IPS DF 19.7 (cell line): Measurements from ENCODE around the gene LILRA2.
"Not testable (repeated sequence)": the region's sequence is repeated elsewhere in the genome, so short reads cannot be mapped to it uniquely, and the experiment has no call there.

ENCODE experiments used
- DNase-seq: peaks from one replicate; pipeline ENCODE4 v3.0.0-alpha.2; 2013; ENCODE audit warnings: low read depth, low spot score

Gene LILRA2

DNA sequence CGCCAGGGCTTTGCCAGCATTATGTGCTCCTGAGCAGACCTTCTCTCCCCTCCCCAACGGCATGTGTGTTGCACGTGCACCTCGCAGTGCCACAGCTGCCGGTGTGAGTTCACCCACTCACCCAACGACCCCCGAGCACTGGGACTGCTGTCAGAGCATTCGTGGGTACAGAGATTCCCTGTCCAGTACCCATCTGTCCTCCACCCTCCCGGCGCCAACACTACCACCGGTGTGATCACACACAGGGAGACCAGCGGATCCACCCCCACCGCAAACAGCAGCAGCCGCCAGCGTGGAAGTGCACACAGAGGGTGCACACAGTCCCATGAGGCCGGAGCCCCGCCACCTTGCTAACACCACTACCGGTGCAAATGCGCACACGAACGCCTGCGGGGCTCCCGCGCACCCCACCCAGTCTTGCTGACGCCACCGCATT, 35.8 kb downstream of the LILRA2 start:
- no peak for DNase-seq

DNA sequence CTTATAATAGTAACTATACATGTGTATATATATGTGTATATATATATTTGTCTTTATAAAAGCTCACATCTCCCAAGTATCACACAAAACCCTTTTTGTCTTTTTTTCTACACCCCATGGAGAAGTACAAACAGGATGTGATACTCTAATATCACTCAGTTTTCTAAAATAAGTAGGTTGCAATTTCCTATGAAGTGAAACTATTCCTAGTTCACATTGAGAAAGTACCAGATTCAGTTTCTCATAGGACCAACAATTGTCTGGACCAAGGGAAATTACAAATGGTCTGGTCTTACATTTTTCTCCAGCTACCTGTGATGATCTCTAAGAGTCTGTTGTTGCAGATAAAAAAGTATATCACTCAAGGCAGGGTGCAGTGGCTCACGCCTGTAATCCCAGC, 38.8 kb downstream of the LILRA2 start:
- DNase-seq, result no peak

DNA sequence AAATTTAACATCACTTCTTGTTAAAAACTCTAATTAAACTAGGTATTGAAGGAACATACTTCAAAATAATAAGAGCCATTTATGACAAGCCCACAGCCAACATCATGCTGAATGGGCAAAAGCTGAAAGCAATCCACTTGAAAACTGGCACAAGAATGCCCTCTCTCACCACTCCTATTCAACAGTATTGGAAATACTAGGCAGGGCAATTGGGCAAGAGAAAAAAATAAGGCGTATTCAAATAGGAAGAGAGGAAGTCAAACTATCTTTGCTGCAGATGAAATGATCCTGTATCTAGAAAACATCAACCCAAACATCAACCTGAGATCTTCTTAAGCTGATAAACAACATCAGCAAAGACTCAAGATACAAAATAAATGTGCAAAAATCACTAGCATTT, 41.1 kb downstream of the LILRA2 start:
- DNase-seq, result no peak

DNA sequence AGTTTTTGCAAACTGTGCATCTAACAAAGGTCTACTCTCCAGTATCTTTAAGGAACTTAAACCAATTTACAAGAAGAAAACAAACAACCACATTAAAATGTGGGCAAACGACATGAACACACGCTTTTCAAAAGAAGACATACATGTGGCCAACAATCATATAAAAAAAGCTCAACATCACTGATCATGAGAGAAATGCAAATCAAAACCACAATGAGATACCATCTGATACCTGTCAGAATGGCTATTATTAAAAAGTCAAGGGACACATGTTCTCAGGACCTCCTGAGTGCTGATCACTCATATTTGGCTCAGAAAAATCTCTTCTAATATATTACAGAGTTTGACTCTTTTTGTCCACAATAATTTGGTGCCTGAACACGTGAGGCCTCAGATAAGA, 42.5 kb downstream of the LILRA2 start:
- no peak for DNase-seq

DNA sequence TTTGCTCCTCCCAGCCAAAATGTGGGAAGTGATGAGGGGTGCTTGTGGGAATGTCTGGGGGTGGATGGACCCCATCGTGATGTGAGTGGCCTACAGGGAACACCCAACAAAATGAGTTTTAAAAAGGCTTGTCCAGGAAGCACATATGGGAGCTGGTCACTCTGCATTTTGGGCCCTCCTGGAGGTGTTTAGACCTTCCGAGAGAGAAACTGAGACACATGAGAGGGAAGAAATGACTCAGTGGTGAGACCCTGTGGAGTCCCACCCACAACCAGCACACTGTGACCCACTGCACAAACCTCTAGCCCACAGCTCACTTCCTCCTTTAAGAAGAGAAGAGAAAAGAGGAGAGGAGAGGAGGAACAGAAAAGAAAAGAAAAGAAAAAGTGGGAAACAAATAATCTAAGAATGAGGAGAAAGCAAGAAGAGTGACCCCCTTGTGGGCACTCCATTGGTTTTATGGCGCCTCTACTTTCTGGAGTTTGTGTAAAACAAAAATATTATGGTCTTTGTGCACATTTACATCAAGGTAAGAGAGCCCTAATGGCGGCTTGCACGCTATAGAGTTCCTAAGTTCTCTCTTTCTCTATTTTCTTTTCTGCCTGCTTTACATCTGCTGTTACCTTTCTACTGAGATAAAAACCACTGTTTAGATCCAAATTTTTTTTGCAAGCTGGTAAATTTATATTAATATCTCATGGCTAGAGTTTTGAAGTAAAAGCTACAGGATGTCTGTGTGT, 43.4 kb downstream of the LILRA2 start:
- no peak for DNase-seq

DNA sequence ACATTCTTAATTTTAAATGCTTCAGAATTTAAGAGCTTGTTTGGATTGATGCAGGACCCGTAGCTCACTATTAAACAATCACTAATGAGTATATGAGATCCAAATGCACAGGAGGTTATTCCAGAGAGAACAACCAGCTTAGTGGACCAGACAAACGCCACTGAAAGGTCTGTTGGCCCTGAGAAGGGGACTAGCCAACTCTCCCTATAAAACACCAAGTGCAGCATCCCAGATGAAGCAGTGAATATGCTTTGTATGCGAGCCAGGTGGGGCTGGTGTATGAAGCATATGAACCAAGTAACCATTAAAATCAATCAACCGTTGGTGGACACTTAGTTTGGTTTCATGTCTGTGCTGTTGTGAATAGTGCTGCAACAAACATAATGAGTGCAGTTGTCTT, 46.9 kb downstream of the LILRA2 start:
- DNase-seq, result no peak

DNA sequence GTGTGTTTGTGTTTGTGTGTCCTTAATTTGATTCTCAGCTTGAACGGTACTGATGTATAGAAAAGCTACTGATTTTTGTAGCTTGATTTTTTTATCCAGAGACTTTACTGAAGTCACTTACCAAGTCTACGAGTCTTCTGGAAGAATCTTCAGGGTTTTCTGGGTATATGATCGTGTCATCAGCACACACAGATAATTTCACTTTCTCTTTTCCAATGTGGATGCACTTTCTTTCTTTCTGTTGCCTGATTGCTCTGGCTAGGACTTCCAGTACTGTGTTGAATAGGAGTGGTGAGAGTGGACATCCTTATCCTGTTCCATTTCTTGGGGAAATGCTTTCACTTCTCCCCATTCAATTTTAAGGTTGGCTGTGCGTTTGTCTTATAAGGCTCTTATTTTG, 48.8 kb downstream of the LILRA2 start:
- DNase-seq, result no peak

DNA sequence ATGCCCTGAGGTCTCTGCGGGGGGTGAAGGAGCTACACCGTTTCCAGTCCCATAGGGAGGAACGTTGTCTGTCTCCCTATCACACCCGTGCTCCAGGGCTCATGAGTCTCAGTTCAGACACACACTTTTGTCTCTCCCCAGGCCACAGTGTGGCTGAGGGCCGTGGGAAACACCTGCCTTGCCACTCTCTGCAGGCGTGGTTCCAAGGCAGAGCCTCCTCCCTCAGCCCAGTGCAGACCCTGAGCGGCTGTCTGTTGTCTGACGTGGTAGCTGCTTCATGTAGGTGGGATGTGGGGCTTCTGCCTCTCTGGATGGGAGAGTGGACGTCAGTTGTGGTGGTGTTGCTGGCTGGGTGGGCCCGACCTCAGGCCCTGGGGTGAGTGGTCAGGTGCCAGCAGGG, 50.6 kb downstream of the LILRA2 start:
- DNase-seq, result not testable (repeated sequence)

DNA sequence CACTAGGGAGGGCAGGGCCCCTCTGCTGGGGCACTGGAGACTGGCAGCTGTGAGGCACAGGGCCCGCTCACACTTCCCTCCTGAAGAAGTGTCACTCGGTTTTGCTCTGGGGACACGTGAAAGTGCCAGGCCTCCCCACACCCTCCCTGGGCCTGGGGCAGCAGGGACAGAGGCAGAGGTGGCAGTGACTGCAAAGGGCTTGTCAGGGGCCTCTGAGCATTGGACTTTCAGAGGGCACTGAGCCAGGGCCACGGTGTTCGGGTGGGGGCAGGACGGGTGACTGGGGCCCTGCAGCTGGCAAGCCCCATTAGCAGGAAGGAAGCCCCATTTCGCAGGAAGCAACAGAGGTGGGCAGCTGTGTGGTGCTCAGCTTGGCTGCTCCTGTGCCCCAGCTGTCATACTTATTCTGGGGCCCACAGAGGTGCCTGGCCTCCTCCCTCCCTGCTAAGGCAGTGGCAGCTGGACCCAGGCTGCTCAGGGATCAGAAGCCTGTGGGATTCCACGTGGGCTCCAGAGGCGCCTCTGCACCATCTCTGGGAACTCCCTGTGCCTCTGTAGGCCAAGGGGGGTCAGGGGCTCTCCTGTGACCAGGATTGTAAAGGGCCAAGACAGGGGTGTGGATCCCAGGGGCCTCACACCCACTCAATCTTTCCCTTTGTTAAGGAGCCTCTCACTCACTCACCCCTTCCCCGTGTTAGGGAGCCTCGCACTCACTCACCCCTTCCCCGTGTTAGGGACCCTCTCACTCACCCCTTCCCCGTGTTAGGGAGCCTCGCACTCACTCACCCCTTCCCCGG, 51.5 kb downstream of the LILRA2 start:
- not testable (repeated sequence) for DNase-seq

DNA sequence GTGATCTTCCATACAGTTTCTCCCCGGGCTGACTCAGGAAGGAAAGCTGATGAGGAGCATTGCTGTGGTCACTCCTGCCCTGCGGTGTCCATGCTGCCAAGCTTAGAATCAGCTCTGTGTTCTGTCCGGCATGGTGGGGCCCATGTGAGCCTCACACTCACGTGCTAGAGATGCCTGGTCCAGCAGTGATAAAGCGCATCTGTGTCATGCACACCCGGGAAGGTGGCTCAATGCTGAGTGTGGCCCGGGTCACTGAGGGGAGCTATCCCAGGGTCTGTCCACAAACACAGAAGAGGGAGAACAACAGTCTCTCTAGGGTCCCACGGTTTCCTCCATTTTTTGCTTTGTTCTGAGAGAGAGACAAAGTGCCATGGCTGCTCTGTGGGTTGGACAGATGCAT, 53.2 kb downstream of the LILRA2 start:
- DNase-seq, result no peak

DNA sequence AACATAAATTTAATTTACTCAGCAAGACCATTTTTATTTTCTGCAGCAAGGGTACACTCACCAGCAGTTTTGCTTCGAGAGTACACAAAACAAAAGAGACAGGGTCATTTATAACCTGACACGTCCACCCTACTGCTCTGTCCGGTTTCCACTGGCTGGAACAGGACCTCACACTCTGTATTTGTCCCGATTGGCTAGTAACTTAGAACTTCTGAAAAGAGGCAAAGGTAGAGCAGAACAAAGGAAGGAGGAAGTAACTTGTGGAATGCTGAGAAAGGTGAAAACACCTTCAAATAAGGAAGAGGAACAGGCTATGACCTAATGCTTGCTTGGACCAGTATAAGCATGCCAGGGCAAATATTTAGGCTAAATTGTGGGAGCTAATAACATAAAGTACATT, 54.3 kb downstream of the LILRA2 start:
- DNase-seq, result not testable (repeated sequence)

DNA sequence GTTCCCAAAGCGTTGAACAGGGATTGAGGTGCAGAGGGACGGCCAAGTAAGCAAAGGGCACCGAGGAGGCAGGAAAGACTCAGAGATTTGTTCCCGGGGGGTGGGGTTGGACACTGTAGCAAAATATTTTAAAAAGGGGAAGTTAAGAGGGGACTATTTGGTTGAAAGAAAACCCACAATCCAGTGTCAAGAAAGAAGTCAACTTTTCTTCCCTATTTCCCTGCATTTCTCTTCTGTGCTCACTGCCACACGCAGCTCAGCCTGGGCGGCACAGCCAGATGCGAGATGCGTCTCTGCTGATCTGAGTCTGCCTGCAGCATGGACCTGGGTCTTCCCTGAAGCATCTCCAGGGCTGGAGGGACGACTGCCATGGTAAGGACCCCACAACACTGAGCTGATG, 56.7 kb downstream of the LILRA2 start, which contains the start of gene LILRB1:
Gene LILRB1, plus strand, starts transcription at position 223 of the 400 bp plus-strand sequence. CDS start 590 bp downstream, outside the sequence.
- DNase-seq, result not testable (repeated sequence)

DNA sequence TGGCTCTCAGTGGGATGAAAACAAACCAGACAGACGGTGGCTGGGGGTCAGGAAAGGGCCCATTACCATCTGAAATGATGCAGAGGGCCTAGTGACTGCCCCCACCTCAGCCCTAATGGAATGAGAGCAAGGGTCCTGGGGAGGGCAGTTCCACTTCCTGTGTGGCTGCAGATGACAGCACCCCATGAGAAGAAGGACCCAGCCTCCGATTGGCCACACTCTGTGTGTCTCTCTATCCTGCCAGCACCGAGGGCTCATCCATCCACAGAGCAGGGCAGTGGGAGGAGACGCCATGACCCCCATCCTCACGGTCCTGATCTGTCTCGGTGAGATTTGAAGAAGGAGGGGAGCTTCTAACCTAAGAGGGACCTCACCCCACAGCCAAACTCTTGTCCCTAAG, 57.2 kb downstream of the LILRA2 start:
- no peak for DNase-seq

DNA sequence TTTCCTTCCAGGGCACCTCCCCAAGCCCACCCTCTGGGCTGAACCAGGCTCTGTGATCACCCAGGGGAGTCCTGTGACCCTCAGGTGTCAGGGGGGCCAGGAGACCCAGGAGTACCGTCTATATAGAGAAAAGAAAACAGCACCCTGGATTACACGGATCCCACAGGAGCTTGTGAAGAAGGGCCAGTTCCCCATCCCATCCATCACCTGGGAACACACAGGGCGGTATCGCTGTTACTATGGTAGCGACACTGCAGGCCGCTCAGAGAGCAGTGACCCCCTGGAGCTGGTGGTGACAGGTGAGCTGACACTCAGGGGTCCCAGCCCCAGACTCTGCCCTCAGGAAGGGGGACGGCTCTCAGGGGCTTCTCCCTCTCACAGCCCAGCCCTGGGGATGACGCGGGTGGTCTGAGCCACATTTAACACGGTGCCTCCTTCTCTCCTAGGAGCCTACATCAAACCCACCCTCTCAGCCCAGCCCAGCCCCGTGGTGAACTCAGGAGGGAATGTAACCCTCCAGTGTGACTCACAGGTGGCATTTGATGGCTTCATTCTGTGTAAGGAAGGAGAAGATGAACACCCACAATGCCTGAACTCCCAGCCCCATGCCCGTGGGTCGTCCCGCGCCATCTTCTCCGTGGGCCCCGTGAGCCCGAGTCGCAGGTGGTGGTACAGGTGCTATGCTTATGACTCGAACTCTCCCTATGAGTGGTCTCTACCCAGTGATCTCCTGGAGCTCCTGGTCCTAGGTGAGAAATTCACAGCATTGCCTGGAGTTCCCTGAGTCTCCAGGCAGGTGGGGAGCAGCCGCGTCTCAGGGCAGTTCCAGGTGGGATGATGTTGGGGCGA, 58.1 kb downstream of the LILRA2 start:
- DNase-seq, result not testable (repeated sequence)

DNA sequence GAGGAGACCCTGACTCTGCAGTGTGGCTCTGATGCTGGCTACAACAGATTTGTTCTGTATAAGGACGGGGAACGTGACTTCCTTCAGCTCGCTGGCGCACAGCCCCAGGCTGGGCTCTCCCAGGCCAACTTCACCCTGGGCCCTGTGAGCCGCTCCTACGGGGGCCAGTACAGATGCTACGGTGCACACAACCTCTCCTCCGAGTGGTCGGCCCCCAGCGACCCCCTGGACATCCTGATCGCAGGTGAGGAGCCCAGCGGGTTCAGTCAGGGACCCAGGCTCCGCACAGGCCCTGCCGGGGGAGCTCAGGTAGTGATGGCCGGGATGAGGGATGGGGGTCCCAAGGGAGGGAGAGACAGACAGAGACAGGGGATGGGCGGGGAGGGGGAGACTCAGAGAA, 58.9 kb downstream of the LILRA2 start:
- DNase-seq, result not testable (repeated sequence)

DNA sequence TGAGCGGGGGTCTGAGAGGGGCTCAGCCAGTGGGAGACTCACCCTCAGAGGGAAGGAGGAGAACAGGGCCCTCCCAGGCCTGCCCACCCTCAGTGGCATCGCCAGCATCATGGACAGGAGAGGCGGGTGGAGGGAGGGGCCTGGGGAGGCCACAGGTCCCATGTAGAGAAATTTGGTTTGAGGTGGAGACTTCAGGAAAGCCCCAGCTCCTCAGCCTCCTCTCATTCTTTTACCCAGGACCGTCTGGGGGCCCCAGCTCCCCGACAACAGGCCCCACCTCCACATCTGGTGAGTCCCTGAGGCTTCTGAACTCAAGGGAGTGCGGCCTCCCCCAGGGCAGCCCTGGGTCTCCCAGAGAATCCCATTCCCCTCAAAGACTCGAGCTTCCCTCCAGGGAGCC, 59.8 kb downstream of the LILRA2 start:
- no peak for DNase-seq

DNA sequence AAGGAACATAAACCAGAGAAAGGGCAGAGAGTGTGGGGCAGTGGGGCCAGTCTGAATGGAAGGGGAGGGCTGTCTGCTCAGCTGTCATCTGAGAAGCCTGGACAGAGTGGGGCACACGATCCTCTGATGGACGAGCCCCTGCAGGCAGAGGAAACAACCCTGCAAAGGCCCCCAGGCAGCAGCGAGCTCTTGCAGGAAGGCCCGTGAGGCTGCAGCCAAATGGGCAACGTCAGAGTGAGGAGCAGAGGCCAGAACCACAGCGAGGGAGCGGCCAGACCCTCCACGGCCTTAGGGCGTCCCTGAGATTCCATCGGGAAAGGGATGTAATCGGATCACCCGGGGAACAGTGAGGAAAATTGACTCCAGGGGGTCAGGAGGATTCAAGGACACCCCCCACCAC, 62.5 kb downstream of the LILRA2 start:
- DNase-seq, result not testable (repeated sequence)

DNA sequence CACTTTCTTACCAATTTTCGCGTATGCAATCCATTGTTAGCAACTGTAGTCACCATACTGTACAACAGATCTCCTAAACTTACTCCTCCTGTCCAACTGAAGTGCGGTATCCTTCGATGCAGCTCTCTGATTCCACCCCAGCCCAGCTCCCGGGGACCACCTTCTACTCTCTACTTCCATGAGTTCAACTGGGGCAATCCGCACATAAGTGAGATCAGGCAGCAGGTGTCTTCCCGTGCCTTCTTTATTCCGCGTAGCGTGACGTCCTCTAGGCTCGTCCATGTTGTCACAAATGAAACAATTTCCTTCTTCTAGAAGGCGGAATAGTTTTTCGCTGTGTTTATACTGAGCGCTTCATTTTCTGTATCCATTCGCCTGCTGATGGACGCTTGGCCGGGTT, 65.1 kb downstream of the LILRA2 start:
- no peak for DNase-seq
